T-cell (primary cell): ENCODE data around the gene SHISA8. TPM values are rescaled to one million over a fixed set of nuclear protein-coding genes. Genes with fewer than 3 reads are reported as not detected.

Experiments used
- ATAC-seq, 4 experiments: fragments of 200-7000 bp in 3 of 4; fragments of 150-1000 bp in 1 of 4; cut with Tn5 transposase; replicated peaks in 1 of 4; 1 replicate in 3 of 4; 2 replicates in 1 of 4; pipeline ENCODE4 v1.10.0; 2021; ENCODE audit warnings: moderate library complexity in 3 of 4, mild to moderate bottlenecking in 2 of 4, moderate number of reproducible peaks in 1 of 4
- CTCF ChIA-PET, 2 donors: fragments of 300-600 bp; sonication (Branson Sonifier 250); formaldehyde crosslinking; loops; one replicate each; lab custom pipeline; 2022; ENCODE audit warnings: antibody characterized with exemption in 2 of 2; lab: Charles Lee
- POLR2A ChIA-PET, 2 donors: fragments of 300-600 bp; sonication (Branson Sonifier 250); formaldehyde crosslinking; loops; one replicate each; lab custom pipeline; 2022; ENCODE audit warnings: antibody characterized with exemption in 2 of 2; lab: Charles Lee
- DNase-seq, 35 experiments: peaks; one replicate each; pipeline versions ENCODE4 v3.0.0 to v3.0.0-alpha.2; 2013 to 2023
- H3K27ac ChIP-seq: one replicate; pipeline ENCODE4 v1.5.1; 2013; ENCODE audit warnings: low read length
- H3K27me3 ChIP-seq, 2 experiments: replicated peaks in 1 of 2; 1 replicate in 1 of 2; 2 replicates in 1 of 2; pipeline versions ENCODE4 v1.6.1 to v1.7.0; 2013; ENCODE audit warnings: low read length in 1 of 2, mixed read lengths in 1 of 2; ENCODE audit not compliant: control insufficient read depth in 2 of 2, insufficient read depth in 2 of 2; ENCODE audit errors: extremely low read depth in 1 of 2
- H3K36me3 ChIP-seq, 2 donors: 1 replicate in 1 of 2; 2 replicates in 1 of 2; pipeline versions ENCODE4 v1.6.1 to v1.7.0; 2013; ENCODE audit warnings: low read length in 1 of 2; ENCODE audit not compliant: control insufficient read depth in 2 of 2, insufficient read depth in 1 of 2; ENCODE audit errors: extremely low read depth in 1 of 2
- H3K4me1 ChIP-seq, 2 experiments: 1 replicate in 1 of 2; 2 replicates in 1 of 2; pipeline versions ENCODE4 v1.6.1 to v1.7.0; 2013; ENCODE audit warnings: low read length in 2 of 2, mixed read lengths in 1 of 2; ENCODE audit not compliant: insufficient read depth in 2 of 2, control insufficient read depth in 1 of 2; ENCODE audit errors: extremely low read depth in 1 of 2
- H3K4me3 ChIP-seq, 2 donors: 1 replicate in 1 of 2; 2 replicates in 1 of 2; pipeline versions ENCODE4 v1.5.1 to v1.7.0; 2013; ENCODE audit warnings: mild to moderate bottlenecking in 2 of 2, low read length in 1 of 2, moderate library complexity in 1 of 2; ENCODE audit not compliant: control insufficient read depth in 1 of 2; ENCODE audit errors: extremely low read depth in 1 of 2
- H3K9me3 ChIP-seq: 2 replicates; pipeline ENCODE4 v1.7.0; 2013
- H3K27ac Mint-ChIP-seq, 2 donors: one replicate each; pipeline ENCODE4 v1.8.0; 2020 to 2021; ENCODE audit warnings: mild to moderate bottlenecking in 2 of 2, mixed read lengths in 2 of 2
- H3K27me3 Mint-ChIP-seq, 2 donors: one replicate each; pipeline ENCODE4 v1.8.0; 2021 to 2022; ENCODE audit warnings: mixed read lengths in 2 of 2
- H3K36me3 Mint-ChIP-seq: one replicate; pipeline ENCODE4 v1.8.0; 2021; ENCODE audit warnings: mixed read lengths
- H3K4me1 Mint-ChIP-seq, 3 donors: one replicate each; pipeline ENCODE4 v1.8.0; 2020 to 2022; ENCODE audit warnings: mixed read lengths in 3 of 3, mild to moderate bottlenecking in 1 of 3
- H3K4me3 Mint-ChIP-seq, 3 donors: one replicate each; pipeline ENCODE4 v1.8.0; 2020 to 2022; ENCODE audit warnings: mild to moderate bottlenecking in 3 of 3, mixed read lengths in 3 of 3, moderate library complexity in 3 of 3
- H3K9me3 Mint-ChIP-seq, 3 donors: one replicate each; pipeline ENCODE4 v1.8.0; 2020 to 2022; ENCODE audit warnings: mixed read lengths in 3 of 3
- WGBS: methylation state at CpG from one replicate; pipeline ENCODE4 v1.1.5; 2013; ENCODE audit warnings: missing lambda C conversion rate; ENCODE audit not compliant: insufficient coverage; 5-methylcytosine and 5-hydroxymethylcytosine counted together
- total RNA-seq, 35 experiments: library from RNA in 6 of 35; stranded (reverse) in 6 of 35; fragments of 120-200 nt in 1 of 35; gene quantifications; one replicate each; pipeline versions ENCODE4 v1.2.1 to v1.2.4 and lab custom pipeline; 2013 to 2026

Gene SHISA8
- total RNA-seq, 5 donors from 2014 or later (not counting 1 experiment from before 2014, with no cell fraction given) = 0.56 to 1.2 (median 0.75) TPM; not detected in 1

DNA sequence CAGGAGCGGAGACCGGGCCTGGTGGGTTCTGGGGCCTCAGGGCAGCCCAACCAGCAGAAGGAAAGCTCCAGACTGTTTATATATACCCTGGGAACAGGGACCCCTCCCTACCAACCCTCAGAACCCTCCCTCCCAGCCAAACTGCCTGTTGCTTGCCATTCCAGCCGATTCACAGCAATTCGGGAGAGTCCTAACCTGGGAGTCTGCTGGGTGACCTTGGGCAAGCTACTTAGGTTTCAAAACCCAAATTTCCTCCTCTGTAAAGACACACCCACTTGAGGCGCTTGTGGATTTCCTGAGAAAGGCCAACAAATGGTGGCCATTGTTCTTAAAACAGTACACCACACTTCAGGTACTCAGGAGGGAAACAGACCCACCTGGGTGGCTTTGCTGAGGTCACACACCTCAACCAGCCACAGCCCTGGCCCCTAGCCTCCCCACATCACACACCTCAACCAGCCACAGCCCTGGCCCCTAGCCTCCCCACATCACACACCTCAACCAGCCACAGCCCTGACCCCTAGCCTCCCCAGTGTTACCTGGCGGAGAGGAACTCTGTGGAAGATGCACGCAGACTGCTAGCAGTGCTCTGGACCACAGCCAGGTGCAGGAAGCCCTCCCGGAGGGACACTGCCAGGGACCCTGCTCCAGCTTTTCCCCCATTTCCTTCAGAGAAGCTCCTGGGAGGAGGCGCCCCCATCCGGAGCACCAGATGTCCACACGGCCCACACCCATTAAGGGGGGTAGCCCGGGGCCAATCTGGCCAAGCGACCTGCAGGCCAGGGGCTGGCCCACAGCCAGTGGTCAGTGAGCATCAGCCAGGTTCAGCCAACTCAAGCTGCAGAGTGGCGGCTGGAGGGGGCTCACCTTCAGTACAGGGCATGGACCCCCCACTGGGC is 6.2 kb downstream of the SHISA8 start:
- peaks cover 27 to 31% (median 30%) of the 10 kb centered on the region in 3 donors for H3K4me1 Mint-ChIP-seq
- H3K9me3 Mint-ChIP-seq = no peaks in the 10 kb centered on the region
- Histone ChIP-seq H3K4me3 (no peak overlapping the region), H3K4me1 (peaks cover 19 to 37% of the 10 kb centered on the region in 2 experiments), H3K9me3 (no peaks in the 10 kb centered on the region), H3K36me3 (peaks cover 11 to 15% of the 10 kb centered on the region in 2 donors), H3K27ac (peak overlapping the region; percentile 19), H3K27me3 (peaks cover 2 to 45% of the 10 kb centered on the region in 2 experiments)
- WGBS = 68% methylated on average over 13 of the region's 14 CpGs
- H3K27me3 Mint-ChIP-seq = peaks cover 27 to 30% of the 10 kb centered on the region in 2 donors
- H3K36me3 Mint-ChIP-seq = peaks cover 10% of the 10 kb centered on the region
- ChIA-PET POLR2A (interaction anchor here in 1 of 2 donors (0.7 kb wide), 1 partner anchor 27 kb away, joined by 5 read pairs; no protein-coding TSS in a partner anchor), CTCF (interaction anchor here in 1 of 2 donors (0.5 to 1.5 kb wide), 4 partner anchors 32 to 138 kb away, joined by 3 to 7 read pairs (median 4); partner anchors contain the start of gene SREBF2)
- peak overlapping the region; percentile 34 to 62 (median 53) for H3K4me3 Mint-ChIP-seq
- DNase-seq (peak in 2 of 35 experiments; percentile 18 to 53), ATAC-seq (peak; percentile 26 to 41 (median 31))
- peak overlapping the region; percentile 55 to 81 for H3K27ac Mint-ChIP-seq

- H3K27me3 ChIP-seq = peaks cover 0 to 35% of the 10 kb centered on the region in 2 experiments
- peaks cover 19 to 37% of the 10 kb centered on the region in 2 experiments for H3K4me1 ChIP-seq
- no peak overlapping the region for H3K27ac ChIP-seq
- ATAC-seq (peak in 1 of 4 experiments; percentile 4), DNase-seq (no peak)
- H3K9me3 ChIP-seq = no peaks in the 10 kb centered on the region
- POLR2A ChIA-PET = interaction anchor here in 1 of 2 donors (0.7 kb wide), 1 partner anchor 28 kb away, joined by 5 read pairs; no protein-coding TSS in a partner anchor
- CTCF ChIA-PET = interaction anchor here (0.5 to 1.5 kb wide), 5 partner anchors 19 to 139 kb away, joined by 3 to 7 read pairs (median 3); partner anchors contain the start of genes SREBF2 (in 1 of the 2) and TNFRSF13C (in 1 of the 2)
- Mint-ChIP-seq H3K27me3 (peaks cover 19 to 22% of the 10 kb centered on the region in 2 donors), H3K4me1 (peaks cover 25 to 30% (median 29%) of the 10 kb centered on the region in 3 donors), H3K4me3 (peak overlapping the region in 1 of 3 donors; percentile 62), H3K27ac (peak overlapping the region; percentile 66 to 81), H3K9me3 (no peaks in the 10 kb centered on the region), H3K36me3 (peaks cover 10% of the 10 kb centered on the region)
- H3K36me3 ChIP-seq = peaks cover 18 to 22% of the 10 kb centered on the region in 2 donors
- H3K4me3 ChIP-seq = no peak overlapping the region
- WGBS = 87% methylated on average over 6 of the region's 10 CpGs
Observed at GRCh38 chr22:41907436-41908401, 7.2 kb downstream of the SHISA8 start.

GRCh38 chr22:41906822-41907221 is 8.1 kb downstream of the SHISA8 start:
- Histone ChIP-seq H3K4me1 (peaks cover 19 to 37% of the 10 kb centered on the region in 2 experiments), H3K9me3 (no peaks in the 10 kb centered on the region), H3K4me3 (no peak overlapping the region), H3K27me3 (peaks cover 0 to 26% of the 10 kb centered on the region in 2 experiments), H3K27ac (no peak overlapping the region), H3K36me3 (peaks cover 20 to 24% of the 10 kb centered on the region in 2 donors)
- CTCF ChIA-PET = no interaction called here
- H3K4me3 Mint-ChIP-seq = no peak overlapping the region
- peaks cover 10% of the 10 kb centered on the region for H3K36me3 Mint-ChIP-seq
- peaks cover 24 to 30% (median 27%) of the 10 kb centered on the region in 3 donors for H3K4me1 Mint-ChIP-seq
- POLR2A ChIA-PET = no interaction called here
- 90% methylated on average over 3 of the region's 5 CpGs for WGBS
- DNase-seq = no peak
- H3K9me3 Mint-ChIP-seq = no peaks in the 10 kb centered on the region
- ATAC-seq = no peak
- H3K27ac Mint-ChIP-seq = no peak overlapping the region
- peaks cover 11 to 13% of the 10 kb centered on the region in 2 donors for H3K27me3 Mint-ChIP-seq

GRCh38 chr22:41905411-41906202 is 9.3 kb downstream of the SHISA8 start:
- H3K27me3 ChIP-seq = peaks cover 0 to 14% of the 10 kb centered on the region in 2 experiments
- peaks cover 4 to 6% of the 10 kb centered on the region in 2 donors for H3K27me3 Mint-ChIP-seq
- no peak overlapping the region for H3K27ac ChIP-seq
- H3K4me3 ChIP-seq = no peak overlapping the region
- POLR2A ChIA-PET = no interaction called here
- H3K4me1 ChIP-seq = peaks cover 13 to 29% of the 10 kb centered on the region in 2 experiments
- no peaks in the 10 kb centered on the region for H3K9me3 ChIP-seq
- peaks cover 10% of the 10 kb centered on the region for H3K36me3 Mint-ChIP-seq
- CTCF ChIA-PET = no interaction called here
- no peaks in the 10 kb centered on the region for H3K9me3 Mint-ChIP-seq
- WGBS = 95% methylated on average over 8 of the region's 23 CpGs
- peak overlapping the region in 1 of 2 donors; percentile 45 for H3K27ac Mint-ChIP-seq
- ATAC-seq (no peak), DNase-seq (no peak)
- H3K4me1 Mint-ChIP-seq = peaks cover 22 to 24% (median 22%) of the 10 kb centered on the region in 3 donors
- peaks cover 24 to 26% of the 10 kb centered on the region in 2 donors for H3K36me3 ChIP-seq
- no peak overlapping the region for H3K4me3 Mint-ChIP-seq

DNA sequence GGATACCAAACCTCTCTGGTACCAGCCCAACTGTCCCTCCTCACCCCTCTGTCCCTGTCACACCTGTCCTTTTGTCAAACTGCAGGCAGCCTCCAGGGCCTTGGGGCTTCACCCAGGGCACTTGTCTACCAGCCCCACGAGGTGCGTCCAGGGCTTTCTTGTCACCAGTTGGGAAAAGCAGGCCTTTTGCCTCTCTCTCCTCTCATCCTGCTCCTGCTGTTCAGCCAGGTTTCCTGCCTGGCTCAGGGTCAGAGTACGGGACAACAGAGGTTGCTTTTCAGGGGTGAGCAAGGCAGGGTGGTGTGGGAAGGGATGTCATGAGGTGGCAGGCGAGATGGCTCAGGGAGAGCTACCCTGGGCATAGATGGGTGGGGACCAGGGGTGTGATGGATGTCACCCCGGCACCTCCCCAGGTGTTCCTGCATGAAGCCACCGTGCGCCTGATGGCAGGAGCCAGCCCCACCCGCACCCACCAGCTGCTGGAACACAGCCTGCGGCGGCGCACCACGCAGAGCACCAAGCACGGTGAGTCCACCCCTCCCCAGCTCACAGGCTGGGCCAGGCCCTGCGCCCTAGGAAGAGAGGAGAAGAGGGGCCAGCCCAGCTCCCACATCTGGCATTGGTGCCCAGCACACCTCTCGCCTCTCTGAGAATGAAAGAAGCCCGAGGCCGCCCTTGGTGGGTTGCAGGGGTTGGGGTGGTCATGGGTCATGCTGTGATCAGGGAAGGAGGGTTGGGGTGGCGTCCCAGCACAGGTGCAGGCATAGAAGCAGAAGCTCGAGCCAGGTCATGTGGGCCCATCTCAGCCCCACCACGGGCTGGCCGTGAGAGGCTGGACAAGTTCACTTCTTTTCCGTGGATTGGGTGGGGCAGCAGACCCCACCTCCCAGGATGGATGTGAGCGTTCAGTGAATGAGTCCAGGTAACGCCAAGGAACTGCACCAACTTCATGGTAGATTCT is 10.1 kb downstream of the SHISA8 start:
- H3K36me3 ChIP-seq = peaks cover 32 to 35% of the 10 kb centered on the region in 2 donors
- Mint-ChIP-seq H3K4me1 (peaks cover 22 to 24% (median 22%) of the 10 kb centered on the region in 3 donors), H3K4me3 (no peak overlapping the region), H3K9me3 (no peaks in the 10 kb centered on the region), H3K27ac (peak overlapping the region in 1 of 2 donors; percentile 34), H3K27me3 (peaks cover 4 to 6% of the 10 kb centered on the region in 2 donors), H3K36me3 (peaks cover 15% of the 10 kb centered on the region)
- no peak for DNase-seq
- ATAC-seq = no peak
- H3K4me3 ChIP-seq = no peak overlapping the region
- H3K27me3 ChIP-seq = peaks cover 0 to 12% of the 10 kb centered on the region in 2 experiments
- no peak overlapping the region for H3K27ac ChIP-seq
- ChIA-PET POLR2A (no interaction called here), CTCF (no interaction called here)
- 95% methylated on average over 22 of the region's 24 CpGs for WGBS
- H3K4me1 ChIP-seq = peaks cover 11 to 23% of the 10 kb centered on the region in 2 experiments
- H3K9me3 ChIP-seq = no peaks in the 10 kb centered on the region
